Peyer's patch (tissue), 4 donors: ENCODE measurements around the gene BCLAF1. TPM values are rescaled to one million over a fixed set of nuclear protein-coding genes. Genes with fewer than 3 reads are reported as not detected.
"Not testable (repeated sequence)": the region's sequence is repeated elsewhere in the genome, so short reads cannot be mapped to it uniquely, and the experiment has no call there.

ENCODE experiments used
- DNase-seq, 3 donors: peaks; one replicate each; pipeline ENCODE4 v3.0.0-alpha.2; 2017 to 2019
- H3K27ac ChIP-seq, 4 donors: fragments of 200-600 bp; sonication (generic); one replicate each; pipeline ENCODE4 v1.5.1; 2016 to 2019
- H3K27me3 ChIP-seq, 2 donors: fragments of 200-600 bp; sonication (generic); one replicate each; pipeline ENCODE4 v1.5.1; 2019
- H3K36me3 ChIP-seq, 3 donors: fragments of 200-600 bp; sonication (generic); one replicate each; pipeline ENCODE4 v1.5.1; 2016 to 2019
- H3K4me1 ChIP-seq, 4 donors: fragments of 200-600 bp; sonication (generic); one replicate each; pipeline ENCODE4 v1.5.1; 2016 to 2019
- H3K4me3 ChIP-seq, 4 donors: fragments of 200-600 bp; sonication (generic); 1 replicate in 3 of 4; 2 replicates in 1 of 4; pipeline ENCODE4 v1.5.1; 2016 to 2019; ENCODE audit warnings: mild to moderate bottlenecking in 1 of 4
- H3K9me3 ChIP-seq, 4 donors: fragments of 200-600 bp; sonication (generic); one replicate each; pipeline ENCODE4 v1.5.1; 2016 to 2019; ENCODE audit warnings: mild to moderate bottlenecking in 1 of 4
- POLR2A ChIP-seq, 2 donors: fragments of 450-650 bp; IDR thresholded peaks; one replicate each; pipeline ENCODE4 v1.5.1; 2017; ENCODE audit warnings: antibody characterized with exemption in 2 of 2, mild to moderate bottlenecking in 2 of 2, moderate library complexity in 2 of 2
- total RNA-seq, 4 donors: library from RNA; depleted of rRNA; stranded (reverse); fragments of >200 nt; gene quantifications; one replicate each; pipeline ENCODE4 v1.1.0, GENCODE V29; 2016
- TF ChIP-seq, protein P1 (sequence below), 6 experiments: fragments of 450-650 bp in 4 of 6; fragments of 200-600 bp in 2 of 6; sonication (generic) in 1 of 6; IDR thresholded peaks; one replicate each; pipeline ENCODE4 v1.5.1; 2017 to 2019; ENCODE audit warnings: antibody characterized with exemption in 6 of 6, mild to moderate bottlenecking in 3 of 6, moderate library complexity in 1 of 6

Gene BCLAF1
- total RNA-seq, 4 donors from 2014 or later, result 110 to 639 (median 135) TPM

DNA sequence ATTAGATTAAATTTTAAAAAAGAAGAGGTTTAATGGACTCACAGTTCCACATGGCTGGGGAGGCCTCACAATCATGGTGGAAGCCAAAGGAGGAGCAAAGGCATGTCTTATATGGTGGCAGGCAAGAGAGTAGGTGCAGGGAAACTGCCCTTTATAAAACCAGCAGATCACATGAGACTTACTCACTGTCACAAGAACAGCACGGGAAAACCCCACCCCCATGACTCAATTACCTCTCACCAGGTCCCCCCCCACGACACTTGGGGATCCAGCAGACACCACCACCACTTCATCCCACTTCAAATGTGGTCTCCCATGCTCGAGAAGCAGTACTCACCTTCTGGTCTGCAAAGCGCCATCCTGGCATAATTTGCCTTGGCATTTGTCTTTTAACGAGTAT lies 64.2 kb downstream of the BCLAF1 start:
- no peak for DNase-seq
- Histone ChIP-seq H3K9me3 (no peaks in the 10 kb centered on the region), H3K4me3 (peak overlapping the region in 1 of 4 donors; percentile 45), H3K27me3 (no peaks in the 10 kb centered on the region), H3K36me3 (no peaks in the 10 kb centered on the region), H3K27ac (no peak overlapping the region), H3K4me1 (peaks cover 0 to 12% (median 0%) of the 10 kb centered on the region in 4 donors)
- no peak for TF ChIP-seq POLR2A (IDR thresholded peaks at IDR 0.05)
- TF ChIP-seq, protein P1, sequence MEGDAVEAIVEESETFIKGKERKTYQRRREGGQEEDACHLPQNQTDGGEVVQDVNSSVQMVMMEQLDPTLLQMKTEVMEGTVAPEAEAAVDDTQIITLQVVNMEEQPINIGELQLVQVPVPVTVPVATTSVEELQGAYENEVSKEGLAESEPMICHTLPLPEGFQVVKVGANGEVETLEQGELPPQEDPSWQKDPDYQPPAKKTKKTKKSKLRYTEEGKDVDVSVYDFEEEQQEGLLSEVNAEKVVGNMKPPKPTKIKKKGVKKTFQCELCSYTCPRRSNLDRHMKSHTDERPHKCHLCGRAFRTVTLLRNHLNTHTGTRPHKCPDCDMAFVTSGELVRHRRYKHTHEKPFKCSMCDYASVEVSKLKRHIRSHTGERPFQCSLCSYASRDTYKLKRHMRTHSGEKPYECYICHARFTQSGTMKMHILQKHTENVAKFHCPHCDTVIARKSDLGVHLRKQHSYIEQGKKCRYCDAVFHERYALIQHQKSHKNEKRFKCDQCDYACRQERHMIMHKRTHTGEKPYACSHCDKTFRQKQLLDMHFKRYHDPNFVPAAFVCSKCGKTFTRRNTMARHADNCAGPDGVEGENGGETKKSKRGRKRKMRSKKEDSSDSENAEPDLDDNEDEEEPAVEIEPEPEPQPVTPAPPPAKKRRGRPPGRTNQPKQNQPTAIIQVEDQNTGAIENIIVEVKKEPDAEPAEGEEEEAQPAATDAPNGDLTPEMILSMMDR (IDR thresholded peaks at IDR 0.05), result no peak

DNA sequence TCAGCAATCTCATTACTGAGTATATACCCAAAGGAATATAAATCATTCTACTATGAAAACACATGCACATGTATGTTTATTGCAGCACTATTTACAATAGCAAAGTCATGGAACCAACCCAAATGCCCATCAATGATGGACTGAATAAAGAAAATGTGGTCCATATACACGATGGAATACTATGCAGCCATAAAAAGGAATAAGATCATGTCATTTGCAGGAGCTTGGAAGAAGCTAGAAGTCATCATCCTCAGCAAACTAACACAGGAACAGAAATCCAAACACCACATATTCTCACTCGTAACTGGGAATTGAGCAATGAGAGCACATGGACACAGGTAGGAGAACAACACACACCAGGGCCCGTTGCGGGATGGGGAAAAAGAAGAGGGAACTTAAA lies 64.7 kb downstream of the BCLAF1 start:
- not testable (repeated sequence) for H3K27me3 ChIP-seq, DNase-seq, H3K36me3 ChIP-seq, H3K27ac ChIP-seq, H3K9me3 ChIP-seq, H3K4me3 ChIP-seq
- H3K4me1 ChIP-seq, result peaks cover 0 to 12% (median 0%) of the 10 kb centered on the region in 4 donors

DNA sequence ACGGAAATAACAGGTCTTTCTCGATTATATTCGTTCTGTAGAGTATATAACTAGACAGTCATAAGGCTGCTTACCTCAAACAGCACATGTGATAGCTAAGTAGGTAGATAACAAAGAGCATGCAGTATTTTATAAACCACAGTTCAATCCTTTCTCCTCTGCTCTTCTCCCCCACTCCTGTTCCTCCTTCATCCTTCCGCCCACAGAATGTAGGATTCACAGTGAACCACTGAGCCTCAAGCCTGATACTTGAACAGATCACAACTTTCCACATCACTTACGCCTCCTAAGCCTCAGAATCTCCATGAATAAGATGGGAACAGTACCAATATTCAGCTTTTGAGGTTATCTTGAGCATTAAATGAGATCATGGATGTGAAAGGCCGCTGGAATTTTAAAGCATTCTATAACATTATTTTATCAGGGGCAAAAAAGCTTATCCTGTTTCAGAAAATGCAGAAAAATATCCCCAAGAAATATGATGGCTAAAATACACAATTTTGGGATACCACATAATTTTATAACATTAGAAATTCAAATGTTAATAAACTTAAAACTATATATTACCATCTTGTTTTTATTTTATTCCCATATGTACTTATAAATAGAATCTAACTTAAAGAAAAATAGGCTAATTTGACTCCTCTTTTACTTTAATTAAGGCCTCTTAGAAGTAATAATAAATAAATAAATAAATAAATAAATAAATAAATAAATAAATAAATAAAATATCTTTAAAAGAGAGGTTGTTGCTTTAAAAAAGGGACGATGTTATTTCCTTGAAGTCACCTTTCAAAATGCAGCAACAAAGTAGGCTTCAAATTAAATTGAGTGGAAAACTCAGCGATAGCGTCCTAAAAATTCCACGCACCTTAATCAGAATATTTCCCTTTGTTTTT lies 72.9 kb downstream of the BCLAF1 start:
- Histone ChIP-seq H3K27me3 (no peaks in the 10 kb centered on the region), H3K4me3 (no peak overlapping the region), H3K9me3 (no peaks in the 10 kb centered on the region), H3K36me3 (no peaks in the 10 kb centered on the region), H3K4me1 (no peaks in the 10 kb centered on the region), H3K27ac (no peak overlapping the region)
- no peak for TF ChIP-seq POLR2A (IDR thresholded peaks at IDR 0.05)
- TF ChIP-seq, protein P1 (IDR thresholded peaks at IDR 0.05), result no peak
- no peak for DNase-seq

DNA sequence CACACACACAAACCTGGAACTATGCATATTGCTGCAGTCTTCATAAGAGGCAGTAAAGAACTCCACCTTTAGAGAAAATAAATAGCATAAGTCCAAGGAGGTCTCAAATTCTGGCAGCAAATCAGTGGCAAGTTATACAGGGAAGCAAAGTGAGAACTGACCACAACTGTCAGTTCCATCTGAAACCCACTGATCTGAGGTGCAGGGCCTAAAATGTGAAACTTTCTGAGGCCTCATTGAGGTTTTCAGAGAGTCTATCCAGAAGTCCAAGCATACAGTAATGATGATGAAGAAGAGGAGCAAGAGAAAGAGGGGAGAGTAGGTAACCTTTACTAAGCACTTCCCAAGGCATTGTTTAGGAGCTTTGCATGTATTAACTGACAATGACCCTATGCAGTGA lies 75.8 kb downstream of the BCLAF1 start:
- H3K27me3 ChIP-seq, result no peaks in the 10 kb centered on the region
- no peaks in the 10 kb centered on the region for H3K36me3 ChIP-seq
- H3K4me3 ChIP-seq, result no peak overlapping the region
- H3K9me3 ChIP-seq, result no peaks in the 10 kb centered on the region
- H3K27ac ChIP-seq, result no peak overlapping the region
- no peak for DNase-seq
- H3K4me1 ChIP-seq, result no peaks in the 10 kb centered on the region
- no peak for TF ChIP-seq POLR2A (IDR thresholded peaks at IDR 0.05)
- TF ChIP-seq, protein P1 (IDR thresholded peaks at IDR 0.05), result no peak

DNA sequence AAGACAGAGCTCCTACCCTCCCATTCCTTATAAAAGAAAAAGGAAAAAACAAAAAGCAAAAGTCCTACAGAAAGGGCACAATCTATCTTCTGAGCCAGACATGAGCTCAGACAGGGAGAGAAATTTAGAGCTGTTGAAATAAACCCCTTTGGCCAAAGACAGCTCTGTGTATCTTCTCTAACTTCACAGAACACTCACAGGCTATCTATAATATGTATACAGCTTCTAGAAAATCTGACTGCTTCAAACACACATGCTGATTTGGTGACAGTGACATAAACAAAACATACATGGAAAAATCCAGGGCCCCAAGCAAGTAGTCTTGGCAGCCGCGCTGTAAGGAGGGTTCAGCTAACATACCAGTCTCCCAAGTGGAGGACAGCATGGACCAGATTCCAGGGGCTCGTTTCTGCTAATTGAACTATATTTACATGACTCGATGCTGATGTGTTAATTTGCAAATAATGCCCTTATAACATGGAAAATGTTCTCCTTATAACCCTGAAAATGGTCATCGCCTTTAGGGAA lies 76.6 kb downstream of the BCLAF1 start:
- Histone ChIP-seq H3K27me3 (no peaks in the 10 kb centered on the region), H3K4me3 (no peak overlapping the region), H3K36me3 (no peaks in the 10 kb centered on the region), H3K9me3 (no peaks in the 10 kb centered on the region), H3K27ac (no peak overlapping the region), H3K4me1 (no peaks in the 10 kb centered on the region)
- no peak for DNase-seq
- TF ChIP-seq POLR2A (IDR thresholded peaks at IDR 0.05), result no peak
- TF ChIP-seq, protein P1 (IDR thresholded peaks at IDR 0.05), result no peak

DNA sequence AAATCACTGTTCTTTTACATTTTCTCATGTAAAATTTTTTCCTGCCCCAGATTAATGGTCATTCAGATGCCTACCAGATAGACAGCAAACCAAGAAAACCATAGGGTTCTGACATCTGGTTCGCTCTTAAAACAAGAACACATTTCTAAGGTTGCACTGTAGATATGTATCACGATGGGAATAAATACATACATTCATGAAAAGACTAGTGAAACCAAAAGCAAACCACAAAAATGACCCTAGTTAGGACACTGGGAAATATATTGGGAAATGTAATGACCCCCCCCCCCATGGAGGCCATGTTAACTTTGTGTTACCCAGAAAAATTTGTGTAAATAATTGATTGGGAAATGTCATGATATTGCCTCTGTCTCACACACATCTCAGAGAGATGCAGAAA lies 77.0 kb downstream of the BCLAF1 start:
- Histone ChIP-seq H3K4me3 (no peak overlapping the region), H3K36me3 (no peaks in the 10 kb centered on the region), H3K9me3 (no peaks in the 10 kb centered on the region), H3K4me1 (no peaks in the 10 kb centered on the region), H3K27ac (no peak overlapping the region), H3K27me3 (no peaks in the 10 kb centered on the region)
- TF ChIP-seq, protein P1 (IDR thresholded peaks at IDR 0.05), result no peak
- no peak for TF ChIP-seq POLR2A (IDR thresholded peaks at IDR 0.05)
- no peak for DNase-seq
